Effector memory CD4-positive, alpha-beta T cell (primary cell): Measurements from ENCODE around the gene ATRNL1.

Experiments used
- DNase-seq, 3 donors: peaks; one replicate each; pipeline ENCODE4 v3.0.0-alpha.2; 2020
- H3K27ac ChIP-seq: 2 replicates; pipeline ENCODE4 v1.7.0; 2013; ENCODE audit warnings: mild to moderate bottlenecking, low read length, moderate library complexity; ENCODE audit not compliant: insufficient read depth, poor library complexity, severe bottlenecking
- H3K27me3 ChIP-seq: replicated peaks from 2 replicates; pipeline ENCODE4 v1.7.0; 2013; ENCODE audit warnings: mild to moderate bottlenecking, low read length; ENCODE audit not compliant: insufficient read depth, control insufficient read depth, poor library complexity, severe bottlenecking
- H3K36me3 ChIP-seq: 2 replicates; pipeline ENCODE4 v1.7.0; 2013; ENCODE audit warnings: mild to moderate bottlenecking, low read length, moderate library complexity; ENCODE audit not compliant: control insufficient read depth, insufficient read depth
- H3K4me1 ChIP-seq: 2 replicates; pipeline ENCODE4 v1.7.0; 2013; ENCODE audit warnings: low read length, mild to moderate bottlenecking; ENCODE audit not compliant: control insufficient read depth, insufficient read depth, poor library complexity, severe bottlenecking
- H3K4me3 ChIP-seq: 2 replicates; pipeline ENCODE4 v1.7.0; 2013; ENCODE audit warnings: low read length, low read depth, mild to moderate bottlenecking; ENCODE audit not compliant: insufficient read depth, poor library complexity, severe bottlenecking
- H3K9me3 ChIP-seq: 2 replicates; pipeline ENCODE4 v1.7.0; 2013; ENCODE audit warnings: mild to moderate bottlenecking, low read length, moderate library complexity; ENCODE audit not compliant: control insufficient read depth

The ATRNL1 gene

GRCh38 chr10:115555887-115556402 is 462.8 kb downstream of the ATRNL1 start:
- no peaks in the 10 kb centered on the region for H3K36me3 ChIP-seq

DNA sequence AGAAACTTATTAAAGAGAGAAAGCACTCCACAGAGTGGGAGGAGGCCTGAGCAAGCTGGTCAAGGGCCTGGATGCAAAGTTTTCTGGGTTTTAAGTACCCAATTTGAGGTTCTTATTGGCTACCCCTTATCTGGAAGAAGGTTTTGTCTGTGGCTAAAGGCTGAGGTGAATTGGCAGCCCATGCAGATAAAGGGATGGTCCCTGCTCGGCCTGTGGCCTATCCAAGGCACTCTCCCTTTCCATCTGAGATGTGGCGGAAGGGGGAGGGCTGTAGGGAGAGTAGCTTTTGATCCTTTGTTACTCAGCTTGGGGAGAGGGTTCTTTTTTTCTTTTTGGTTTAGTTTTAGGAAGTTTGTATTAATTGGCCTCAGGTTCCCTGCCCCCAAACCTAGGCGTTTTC is 465.1 kb downstream of the ATRNL1 start:
- Histone ChIP-seq H3K27ac (no peak overlapping the region), H3K27me3 (no peaks in the 10 kb centered on the region), H3K36me3 (no peaks in the 10 kb centered on the region), H3K4me1 (no peaks in the 10 kb centered on the region), H3K9me3 (no peaks in the 10 kb centered on the region), H3K4me3 (no peak overlapping the region)
- no peak for DNase-seq

More at GRCh38 chr10:115555887-115556402, 462.8 kb downstream of the ATRNL1 start:
- H3K9me3 ChIP-seq = no peaks in the 10 kb centered on the region
- DNase-seq = no peak
- no peaks in the 10 kb centered on the region for H3K4me1 ChIP-seq
- no peaks in the 10 kb centered on the region for H3K27me3 ChIP-seq
- H3K4me3 ChIP-seq = no peak overlapping the region
- H3K27ac ChIP-seq = no peak overlapping the region

DNA sequence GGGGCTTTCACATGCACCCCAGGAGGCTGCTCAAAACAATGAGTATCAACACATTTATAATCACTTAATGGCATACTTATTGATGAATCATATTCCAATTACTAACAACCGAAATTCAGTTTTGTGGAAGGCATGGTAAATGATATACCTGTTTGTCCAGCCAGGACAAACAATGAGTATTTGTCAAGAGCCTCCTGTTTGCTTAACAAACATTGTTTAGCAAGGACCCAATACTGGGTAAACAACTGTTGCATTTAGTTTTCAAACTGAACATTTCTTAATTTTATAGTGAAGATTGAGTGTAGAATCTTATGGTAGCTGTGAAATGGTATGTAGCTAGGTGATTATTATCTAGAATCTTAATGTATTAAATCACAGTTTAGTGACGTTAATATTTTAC is 473.7 kb downstream of the ATRNL1 start:
- H3K4me3 ChIP-seq = no peak overlapping the region
- no peaks in the 10 kb centered on the region for H3K36me3 ChIP-seq
- no peaks in the 10 kb centered on the region for H3K9me3 ChIP-seq
- H3K4me1 ChIP-seq = no peaks in the 10 kb centered on the region
- no peak overlapping the region for H3K27ac ChIP-seq
- H3K27me3 ChIP-seq = no peaks in the 10 kb centered on the region
- DNase-seq = no peak

DNA sequence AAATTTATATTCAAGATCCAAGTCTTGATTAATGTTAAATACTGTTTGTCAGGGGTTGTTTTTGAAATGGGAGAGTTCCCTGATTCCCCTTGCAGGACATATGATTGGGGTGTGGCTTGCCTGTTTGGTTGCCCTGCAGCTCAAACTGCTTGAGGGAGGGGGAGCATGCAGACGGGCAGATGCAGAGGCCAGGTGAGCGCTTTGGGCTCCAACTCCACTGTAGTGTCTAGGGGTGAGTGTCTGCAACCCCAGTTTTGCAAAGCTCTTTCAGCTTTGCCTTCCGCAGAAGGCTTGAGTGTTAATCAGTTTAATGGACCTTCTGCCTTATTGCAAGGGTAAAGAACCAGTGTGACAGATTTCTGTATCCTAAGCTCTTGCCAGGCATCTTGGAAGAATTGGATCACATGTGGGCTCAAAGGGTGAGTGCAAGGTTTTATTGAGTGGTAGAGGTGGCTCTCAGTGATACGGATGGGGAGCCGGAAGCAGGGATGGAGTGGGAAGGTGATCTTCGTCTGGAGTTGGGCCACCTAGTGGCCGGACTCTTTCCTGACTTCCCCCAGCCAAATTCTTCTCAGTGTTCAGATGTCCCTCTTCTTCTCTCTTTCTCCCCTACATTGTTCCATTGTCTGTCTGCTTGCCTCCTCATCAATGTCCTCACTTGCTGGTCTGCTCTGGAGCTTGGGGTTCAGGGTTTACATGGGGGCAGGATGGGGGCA is 479.7 kb downstream of the ATRNL1 start:
- no peaks in the 10 kb centered on the region for H3K9me3 ChIP-seq
- no peaks in the 10 kb centered on the region for H3K4me1 ChIP-seq
- H3K27ac ChIP-seq = no peak overlapping the region
- no peak overlapping the region for H3K4me3 ChIP-seq
- DNase-seq = no peak
- H3K36me3 ChIP-seq = no peaks in the 10 kb centered on the region
- H3K27me3 ChIP-seq = no peaks in the 10 kb centered on the region

DNA sequence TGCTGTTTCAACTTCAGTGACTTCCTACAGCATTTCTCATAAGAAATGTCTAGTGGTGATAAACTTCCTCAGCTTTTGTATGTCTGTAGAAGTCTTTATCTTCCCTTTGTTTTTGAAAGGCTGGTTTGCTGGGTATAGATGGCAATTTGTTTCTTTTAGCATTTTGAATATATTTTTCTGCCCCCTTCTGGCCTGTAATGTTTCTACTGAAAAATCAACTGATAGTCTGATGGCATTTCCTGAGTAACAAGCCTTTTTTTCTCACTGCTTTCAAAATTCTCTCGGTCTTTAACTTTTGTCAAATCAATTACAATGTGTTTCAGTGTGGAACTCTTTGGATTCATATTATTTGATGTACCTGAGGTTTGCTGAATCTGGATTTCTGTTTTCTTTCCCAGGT is 487.1 kb downstream of the ATRNL1 start:
- Histone ChIP-seq H3K4me1 (no peaks in the 10 kb centered on the region), H3K27me3 (no peaks in the 10 kb centered on the region), H3K27ac (no peak overlapping the region), H3K36me3 (no peaks in the 10 kb centered on the region), H3K4me3 (no peak overlapping the region), H3K9me3 (peaks cover 4% of the 10 kb centered on the region)
- DNase-seq = no peak

DNA sequence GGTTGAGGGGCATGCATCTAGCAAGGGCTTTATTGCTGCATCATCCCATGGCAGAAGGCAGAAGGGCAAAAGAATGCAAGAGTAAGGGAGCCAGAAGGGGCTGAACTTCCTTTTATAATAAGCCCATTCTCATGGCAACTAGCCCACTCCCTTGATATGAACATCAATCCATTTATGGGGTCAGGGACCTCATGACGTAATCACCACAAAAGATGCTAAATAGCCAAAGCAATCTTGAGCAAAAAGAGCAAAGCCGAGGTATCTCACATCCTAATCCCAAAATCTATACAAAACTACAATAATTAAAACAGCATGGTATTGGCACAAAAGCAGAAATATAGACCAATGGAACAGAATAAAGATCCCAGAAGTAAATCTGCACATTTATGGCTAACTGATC is 499.9 kb downstream of the ATRNL1 start:
- no peaks in the 10 kb centered on the region for H3K27me3 ChIP-seq
- no peak for DNase-seq
- no peaks in the 10 kb centered on the region for H3K4me1 ChIP-seq
- H3K36me3 ChIP-seq = no peaks in the 10 kb centered on the region
- no peak overlapping the region for H3K4me3 ChIP-seq
- no peak overlapping the region for H3K27ac ChIP-seq
- H3K9me3 ChIP-seq = no peaks in the 10 kb centered on the region

DNA sequence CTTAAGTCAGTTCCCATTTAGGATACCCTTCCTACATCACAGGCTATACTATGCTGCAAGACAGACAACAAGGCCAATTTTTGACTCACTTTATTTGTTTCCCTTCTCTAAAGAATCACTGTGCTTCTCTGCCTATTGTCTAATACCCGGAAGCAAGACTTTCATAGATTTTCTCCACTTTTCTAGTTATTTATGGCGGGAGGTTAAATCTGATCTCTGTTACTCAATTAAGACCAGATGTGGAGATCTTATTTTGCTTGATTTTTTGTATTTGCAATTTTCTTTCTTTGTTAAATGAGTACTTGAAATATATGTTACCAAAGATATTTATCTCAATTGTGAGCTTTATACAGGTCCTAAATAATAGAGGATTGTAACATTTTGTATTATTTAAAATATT is 511.5 kb downstream of the ATRNL1 start:
- DNase-seq = no peak
- H3K27ac ChIP-seq = no peak overlapping the region
- H3K27me3 ChIP-seq = no peaks in the 10 kb centered on the region
- no peaks in the 10 kb centered on the region for H3K4me1 ChIP-seq
- no peaks in the 10 kb centered on the region for H3K36me3 ChIP-seq
- no peak overlapping the region for H3K4me3 ChIP-seq
- H3K9me3 ChIP-seq = no peaks in the 10 kb centered on the region

DNA sequence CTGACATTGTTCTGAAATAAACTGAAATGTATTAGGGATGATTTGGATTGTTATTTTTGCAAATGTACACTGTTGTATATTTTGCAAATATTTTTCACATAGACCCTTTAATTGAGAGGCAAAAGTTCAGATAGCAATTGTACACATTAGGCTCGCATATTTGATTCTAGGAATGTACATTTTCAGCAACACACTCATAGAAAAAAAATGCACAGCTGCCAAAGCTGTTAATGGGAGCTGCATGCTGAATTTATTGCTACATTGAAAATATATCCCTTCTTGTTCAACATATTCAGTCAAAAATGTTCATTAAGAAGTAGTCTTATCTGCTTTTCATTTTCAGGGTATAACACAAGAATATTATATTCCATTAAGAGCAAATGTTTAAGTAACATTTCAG is 512.9 kb downstream of the ATRNL1 start:
- Histone ChIP-seq H3K36me3 (no peaks in the 10 kb centered on the region), H3K9me3 (no peaks in the 10 kb centered on the region), H3K27me3 (no peaks in the 10 kb centered on the region), H3K4me1 (no peaks in the 10 kb centered on the region), H3K4me3 (no peak overlapping the region), H3K27ac (no peak overlapping the region)
- no peak for DNase-seq

DNA sequence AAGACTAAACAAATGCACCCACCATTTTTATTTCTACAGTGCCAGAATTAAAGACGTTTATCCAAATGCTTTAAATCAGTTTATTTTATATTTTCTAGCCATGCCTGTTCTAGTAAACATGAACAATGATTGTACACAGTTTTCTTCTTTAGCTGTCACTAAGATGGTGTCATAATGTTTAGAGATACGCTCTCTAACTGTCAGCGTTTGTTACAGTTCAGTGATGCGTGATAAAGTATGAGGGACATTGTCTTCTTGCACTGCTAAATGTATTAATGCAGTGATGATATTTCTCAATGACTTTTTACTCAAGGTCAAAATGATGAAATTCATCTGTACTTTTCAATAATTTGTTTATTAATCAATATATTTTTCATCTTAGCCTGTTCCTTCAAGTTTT is 513.6 kb downstream of the ATRNL1 start:
- DNase-seq = no peak
- Histone ChIP-seq H3K36me3 (no peaks in the 10 kb centered on the region), H3K4me1 (no peaks in the 10 kb centered on the region), H3K9me3 (no peaks in the 10 kb centered on the region), H3K4me3 (no peak overlapping the region), H3K27ac (no peak overlapping the region), H3K27me3 (no peaks in the 10 kb centered on the region)

DNA sequence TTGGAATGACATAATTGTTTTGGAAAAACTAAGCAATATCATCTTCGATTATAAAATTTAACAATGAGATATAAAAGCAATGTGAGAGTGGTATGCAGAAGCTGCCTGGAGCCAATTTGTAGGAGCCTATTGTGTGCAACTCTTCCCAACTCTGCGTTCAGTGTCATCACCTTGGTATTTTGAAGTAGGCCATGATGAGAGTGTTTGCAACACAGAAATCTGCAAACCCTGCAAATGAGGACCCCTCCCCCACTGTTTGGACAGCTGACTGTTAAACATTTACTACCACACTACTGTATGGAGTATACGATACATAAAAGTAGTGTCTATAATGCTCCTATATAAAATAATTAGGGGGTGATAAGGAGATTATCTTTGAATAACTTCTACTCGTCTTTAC is 531.3 kb downstream of the ATRNL1 start:
- Histone ChIP-seq H3K27me3 (no peaks in the 10 kb centered on the region), H3K9me3 (no peaks in the 10 kb centered on the region), H3K4me1 (no peaks in the 10 kb centered on the region), H3K36me3 (no peaks in the 10 kb centered on the region), H3K27ac (no peak overlapping the region), H3K4me3 (no peak overlapping the region)
- DNase-seq = no peak
